HUES64 (cell line): ENCODE data around the gene CSAD.

Experiments used
- H3K27ac ChIP-seq: 2 replicates; pipeline ENCODE4 v1.7.0; 2013; ENCODE audit warnings: low read depth, low read length, inconsistent platforms
- H3K27me3 ChIP-seq: 2 replicates; pipeline ENCODE4 v1.6.1; 2013; ENCODE audit warnings: mild to moderate bottlenecking, low read length; ENCODE audit not compliant: insufficient read depth
- H3K36me3 ChIP-seq: 2 replicates; pipeline ENCODE4 v1.6.1; 2013; ENCODE audit warnings: mild to moderate bottlenecking, low read length; ENCODE audit not compliant: insufficient read depth
- H3K4me1 ChIP-seq: 2 replicates; pipeline ENCODE4 v1.6.1; 2013; ENCODE audit warnings: mild to moderate bottlenecking, low read length, moderate library complexity; ENCODE audit not compliant: insufficient read depth
- H3K4me3 ChIP-seq: 2 replicates; pipeline ENCODE4 v1.5.1; 2013; ENCODE audit warnings: mild to moderate bottlenecking, low read length, moderate library complexity
- H3K9ac ChIP-seq: 2 replicates; pipeline ENCODE4 v1.6.1; 2013; ENCODE audit warnings: mild to moderate bottlenecking, low read depth, low read length
- H3K9me3 ChIP-seq: 2 replicates; pipeline ENCODE4 v1.6.1; 2013; ENCODE audit warnings: low read depth, low read length; ENCODE audit not compliant: insufficient read depth
- WGBS: fragments of 150-250, 120-280 bp; methylation state at CpG from one replicate; pipeline ENCODE4 v1.1.7; 2013; ENCODE audit warnings: missing lambda C conversion rate; 5-methylcytosine and 5-hydroxymethylcytosine counted together

The CSAD gene

DNA sequence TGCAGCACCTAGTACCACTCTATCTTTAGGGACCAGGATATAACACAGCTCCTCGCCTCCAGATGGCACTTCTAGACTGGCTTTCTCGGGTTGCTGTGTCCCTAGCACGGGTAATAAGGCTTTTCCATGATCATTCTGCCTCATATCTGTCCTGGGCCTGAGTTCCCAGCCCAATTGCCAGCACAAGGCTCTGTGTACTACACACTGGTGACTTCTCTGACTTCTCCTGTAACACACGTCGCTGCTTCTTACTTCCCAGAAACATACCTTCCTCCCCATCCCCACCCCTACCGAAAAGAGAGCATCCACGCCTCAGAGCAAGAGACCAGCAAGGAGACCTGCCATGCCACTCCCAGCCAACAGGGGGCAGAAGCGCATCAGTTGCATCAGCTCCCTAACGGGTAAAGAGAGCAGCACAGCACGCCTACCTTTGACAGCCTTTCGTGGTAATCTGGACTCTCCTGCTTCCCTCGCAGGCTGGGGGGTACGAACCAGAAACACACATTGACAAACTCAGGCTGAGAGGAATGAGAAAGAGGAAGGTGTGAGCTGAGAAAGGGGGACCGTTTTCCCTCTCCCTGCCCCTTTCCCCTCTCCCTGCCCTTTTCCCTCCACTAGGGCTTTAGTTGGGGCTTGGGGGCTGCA lies 21.4 kb downstream of the CSAD start:
- Histone ChIP-seq H3K27me3 (peaks cover 19% of the 10 kb centered on the region), H3K36me3 (no peaks in the 10 kb centered on the region), H3K27ac (no peak overlapping the region), H3K9ac (no peak overlapping the region), H3K4me3 (0 out of 2 replicates have a peak overlapping the region, but pooled peaks have one; percentile 13), H3K9me3 (no peaks in the 10 kb centered on the region), H3K4me1 (no peaks in the 10 kb centered on the region)
- WGBS: 15% methylated on average over 13 of the region's 14 CpGs

- Histone ChIP-seq H3K9me3 (no peaks in the 10 kb centered on the region), H3K27ac (no peak overlapping the region), H3K27me3 (peaks cover 2% of the 10 kb centered on the region; the same call in 1 of the 2 replicates), H3K9ac (no peak overlapping the region), H3K36me3 (no peaks in the 10 kb centered on the region), H3K4me3 (no peak overlapping the region), H3K4me1 (no peaks in the 10 kb centered on the region; the same call in 1 of the 2 replicates)
Observed at GRCh38 chr12:53152390-53152789, 28.3 kb downstream of the CSAD start.

GRCh38 chr12:53151039-53151438 lies 29.7 kb downstream of the CSAD start:
- Histone ChIP-seq H3K4me3 (no peak overlapping the region), H3K36me3 (no peaks in the 10 kb centered on the region), H3K4me1 (no peaks in the 10 kb centered on the region; the same call in 1 of the 2 replicates), H3K27me3 (peaks cover 2% of the 10 kb centered on the region; the same call in 1 of the 2 replicates), H3K27ac (no peak overlapping the region), H3K9ac (no peak overlapping the region), H3K9me3 (no peaks in the 10 kb centered on the region)
- 94% methylated on average over 4 of the region's 6 CpGs for WGBS

DNA sequence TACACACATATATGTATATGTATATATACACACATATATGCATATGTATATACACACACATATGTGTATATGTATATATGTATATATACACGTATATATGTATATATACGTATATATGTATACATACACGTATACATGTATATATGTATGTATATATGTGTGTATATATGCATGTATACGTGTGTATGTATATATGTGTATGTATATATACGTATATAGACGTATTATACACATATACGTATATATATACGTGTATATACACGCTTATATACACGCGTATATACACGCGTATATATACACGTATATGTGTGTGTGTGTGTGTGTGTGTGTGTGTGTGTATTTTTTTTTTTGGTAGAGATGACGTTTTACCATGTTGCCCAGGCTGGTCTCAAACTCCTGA lies 33.1 kb downstream of the CSAD start:
- Histone ChIP-seq H3K36me3 (no peaks in the 10 kb centered on the region), H3K4me3 (no peak overlapping the region), H3K9me3 (no peaks in the 10 kb centered on the region), H3K27me3 (no peaks in the 10 kb centered on the region; the same call in 1 of the 2 replicates), H3K27ac (no peak overlapping the region), H3K4me1 (no peaks in the 10 kb centered on the region; the same call in 1 of the 2 replicates), H3K9ac (no peak overlapping the region)
- WGBS: 100% methylated on average over 1 of the region's 15 CpGs

GRCh38 chr12:53147181-53147580 lies 33.5 kb downstream of the CSAD start:
- Histone ChIP-seq H3K9me3 (no peaks in the 10 kb centered on the region), H3K9ac (no peak overlapping the region), H3K4me1 (no peaks in the 10 kb centered on the region; the same call in 1 of the 2 replicates), H3K27ac (no peak overlapping the region), H3K4me3 (no peak overlapping the region), H3K36me3 (no peaks in the 10 kb centered on the region), H3K27me3 (no peaks in the 10 kb centered on the region; the same call in 1 of the 2 replicates)
- no CpG with 5 or more reads among the region's 5 CpGs for WGBS

DNA sequence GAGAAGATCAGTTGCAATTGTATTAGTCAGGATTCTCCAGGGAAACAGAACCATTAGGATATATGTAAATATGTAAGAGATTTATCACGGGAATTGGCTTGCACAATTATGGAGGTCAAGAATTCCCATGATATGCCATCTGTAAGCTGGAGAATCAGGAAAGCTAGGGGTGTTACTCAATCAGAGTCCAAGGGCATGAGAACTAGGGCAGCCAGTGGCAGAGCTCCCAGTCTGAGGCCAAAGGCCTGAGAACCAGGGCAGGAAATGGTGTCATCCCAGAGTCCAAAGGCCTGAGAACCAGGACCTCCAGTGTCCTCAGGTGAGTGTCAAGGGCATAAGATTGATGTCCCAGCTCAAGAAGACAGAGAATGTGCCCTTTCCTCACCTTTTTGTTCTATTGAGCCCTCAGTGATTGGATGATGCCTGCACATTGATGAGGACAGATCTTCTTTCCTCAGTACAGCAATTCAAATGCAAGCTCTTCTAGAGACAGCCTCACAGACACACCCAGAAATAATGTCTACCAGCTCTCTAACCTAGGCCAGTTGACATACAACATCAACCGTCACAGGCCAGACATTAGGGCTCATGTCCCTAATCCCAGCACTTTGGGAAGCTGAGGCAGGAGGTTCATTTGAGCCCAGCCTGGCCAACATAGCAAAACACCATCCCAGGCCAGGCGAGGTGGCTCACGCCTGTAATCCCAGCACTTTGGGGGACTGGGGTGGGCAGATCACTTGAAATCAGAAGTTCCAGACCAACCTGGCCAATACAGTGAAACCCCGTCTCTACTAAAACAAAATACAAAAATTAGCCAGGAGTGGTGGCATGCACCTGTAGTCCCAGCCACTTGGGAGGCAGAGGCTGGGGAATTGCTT lies 35.1 kb downstream of the CSAD start:
- WGBS: 96% methylated on average over 5 of the region's 5 CpGs
- Histone ChIP-seq H3K4me3 (no peak overlapping the region), H3K27me3 (no peaks in the 10 kb centered on the region; the same call in 1 of the 2 replicates), H3K36me3 (no peaks in the 10 kb centered on the region), H3K9ac (no peak overlapping the region), H3K9me3 (no peaks in the 10 kb centered on the region), H3K4me1 (no peaks in the 10 kb centered on the region; the same call in 1 of the 2 replicates), H3K27ac (no peak overlapping the region)

DNA sequence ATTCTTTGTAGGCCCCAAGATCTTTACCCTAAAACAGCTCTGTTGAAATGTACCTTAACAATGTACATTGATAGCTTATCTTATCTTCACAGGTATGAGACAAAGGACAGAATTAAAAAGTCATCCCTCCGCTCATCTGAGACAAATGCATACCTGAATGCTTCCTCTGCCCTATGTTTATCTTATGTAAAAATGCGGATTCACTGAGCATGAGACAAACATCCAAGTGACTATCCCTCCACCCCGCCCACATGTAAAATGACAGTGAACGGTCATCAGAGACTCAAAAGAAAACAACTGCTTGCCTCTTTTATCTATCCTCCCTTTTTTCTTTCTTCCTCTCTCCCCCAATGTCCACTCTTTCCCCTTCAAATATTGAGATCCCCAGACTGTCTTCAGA lies 37.4 kb downstream of the CSAD start:
- Histone ChIP-seq H3K36me3 (no peaks in the 10 kb centered on the region), H3K9ac (no peak overlapping the region), H3K4me3 (no peak overlapping the region), H3K9me3 (peaks cover 16% of the 10 kb centered on the region), H3K27ac (no peak overlapping the region), H3K27me3 (no peaks in the 10 kb centered on the region), H3K4me1 (no peaks in the 10 kb centered on the region)
- WGBS: 76% methylated on average over 4 of the region's 4 CpGs

DNA sequence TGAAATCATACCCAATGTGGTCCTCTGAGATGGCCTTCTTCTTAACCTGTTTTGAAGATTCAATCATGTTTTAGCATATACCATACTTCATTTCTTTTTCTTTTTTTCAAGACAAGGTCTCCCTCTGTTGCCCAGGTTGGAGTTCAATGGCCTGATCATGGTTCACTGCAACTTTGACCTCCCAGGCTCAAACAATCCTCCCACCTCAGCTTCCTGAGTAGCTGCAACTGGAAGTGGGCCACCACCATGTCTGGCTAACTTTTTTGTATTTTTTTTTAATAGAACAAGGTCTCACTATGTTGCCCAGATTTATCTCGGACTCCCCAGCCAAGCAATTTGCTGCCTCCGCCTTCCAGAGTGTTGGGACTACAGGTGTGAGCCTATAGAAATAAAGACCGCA lies 47.0 kb downstream of the CSAD start:
- Histone ChIP-seq H3K27ac (no peak overlapping the region), H3K9me3 (peaks cover 3% of the 10 kb centered on the region; the same call in 1 of the 2 replicates), H3K36me3 (no peaks in the 10 kb centered on the region), H3K4me3 (no peak overlapping the region), H3K4me1 (no peaks in the 10 kb centered on the region), H3K9ac (no peak overlapping the region), H3K27me3 (peaks cover 3% of the 10 kb centered on the region)
- WGBS: 99% methylated on average over 3 of the region's 3 CpGs

- H3K27ac ChIP-seq: no peak overlapping the region
- no peaks in the 10 kb centered on the region; the same call in 1 of the 2 replicates for H3K9me3 ChIP-seq
- no peaks in the 10 kb centered on the region for H3K4me1 ChIP-seq
- WGBS: 94% methylated on average over 2 of the region's 2 CpGs
- peaks cover 11% of the 10 kb centered on the region for H3K27me3 ChIP-seq
- no peak overlapping the region for H3K9ac ChIP-seq
- H3K36me3 ChIP-seq: no peaks in the 10 kb centered on the region
- no peak overlapping the region for H3K4me3 ChIP-seq
Observed at GRCh38 chr12:53131844-53132243, 48.9 kb downstream of the CSAD start.

GRCh38 chr12:53128780-53129569 lies 51.8 kb downstream of the CSAD start:
- WGBS: 85% methylated on average over 10 of the region's 10 CpGs
- Histone ChIP-seq H3K4me3 (no peak overlapping the region), H3K27me3 (peaks cover 11% of the 10 kb centered on the region), H3K27ac (no peak overlapping the region), H3K9ac (no peak overlapping the region), H3K36me3 (no peaks in the 10 kb centered on the region), H3K9me3 (no peaks in the 10 kb centered on the region), H3K4me1 (no peaks in the 10 kb centered on the region)

- Histone ChIP-seq H3K27me3 (peaks cover 11% of the 10 kb centered on the region), H3K9me3 (no peaks in the 10 kb centered on the region), H3K4me3 (no peak overlapping the region), H3K9ac (no peak overlapping the region), H3K4me1 (no peaks in the 10 kb centered on the region), H3K36me3 (no peaks in the 10 kb centered on the region), H3K27ac (no peak overlapping the region)
- 87% methylated on average over 1 of the region's 1 CpG for WGBS
Observed at GRCh38 chr12:53127169-53127568, 53.6 kb downstream of the CSAD start.
